ENCODE measurements around the gene NMUR1. TPM values are rescaled to one million over a fixed set of nuclear protein-coding genes. Genes with fewer than 3 reads are reported as not detected.

Gene NMUR1
- total and polyA plus RNA-seq, 2 experiments from 2014 or later: 0.29 to 0.59 TPM

GRCh38 chr2:231486851-231487596 lies 43.2 kb downstream of the NMUR1 start:
- Mint-ChIP-seq H3K9me3 (peaks cover 26% of the 10 kb centered on the region), H3K4me3 (no peak overlapping the region), H3K4me1 (no peaks in the 10 kb centered on the region; the same call in 1 of the 3 replicates), H3K27ac (no peak overlapping the region), H3K27me3 (ENCODE audit: insufficient read depth, low read depth, poor library complexity) (peaks cover 11% of the 10 kb centered on the region), H3K36me3 (ENCODE audit: low read depth) (peaks cover 25% of the 10 kb centered on the region)
- Histone ChIP-seq H3K4me1 (ENCODE audit: insufficient read depth) (peaks cover 3% of the 10 kb centered on the region; the same call in 1 of the 2 replicates), H3K27me3 (ENCODE audit: insufficient read depth) (no peaks in the 10 kb centered on the region), H3K79me2 (replicated peaks; ENCODE audit: insufficient read depth) (no peaks in the 10 kb centered on the region), H3F3A (replicated peaks; ENCODE audit: low read depth) (no peaks in the 10 kb centered on the region; the same call in 1 of the 2 replicates), H3K4me2 (no peak overlapping the region), H3K27ac (ENCODE audit: low read depth) (no peak overlapping the region), H3K9me2 (ENCODE audit: insufficient read depth) (no peaks in the 10 kb centered on the region; the same call in 1 of the 2 replicates), H3K4me3 (no peak overlapping the region), H4K20me1 (replicated peaks; ENCODE audit: insufficient read depth) (no peaks in the 10 kb centered on the region), H2AFZ (no peak overlapping the region), H3K36me3 (ENCODE audit: insufficient read depth) (no peaks in the 10 kb centered on the region)
- no peak for ATAC-seq
- no peak for DNase-seq (ENCODE audit: low spot score)
- no peak for TF ChIP-seq STAT1 (IDR thresholded peaks at IDR 0.05; ENCODE audit: unreplicated experiment)
- TF ChIP-seq ETS1 (IDR thresholded peaks at IDR 0.05): no peak
- TF ChIP-seq CREB1 (CRISPR knock-in tag; IDR thresholded peaks at IDR 0.05; ENCODE audit: low read depth): no peak
- TF ChIP-seq, protein P1, sequence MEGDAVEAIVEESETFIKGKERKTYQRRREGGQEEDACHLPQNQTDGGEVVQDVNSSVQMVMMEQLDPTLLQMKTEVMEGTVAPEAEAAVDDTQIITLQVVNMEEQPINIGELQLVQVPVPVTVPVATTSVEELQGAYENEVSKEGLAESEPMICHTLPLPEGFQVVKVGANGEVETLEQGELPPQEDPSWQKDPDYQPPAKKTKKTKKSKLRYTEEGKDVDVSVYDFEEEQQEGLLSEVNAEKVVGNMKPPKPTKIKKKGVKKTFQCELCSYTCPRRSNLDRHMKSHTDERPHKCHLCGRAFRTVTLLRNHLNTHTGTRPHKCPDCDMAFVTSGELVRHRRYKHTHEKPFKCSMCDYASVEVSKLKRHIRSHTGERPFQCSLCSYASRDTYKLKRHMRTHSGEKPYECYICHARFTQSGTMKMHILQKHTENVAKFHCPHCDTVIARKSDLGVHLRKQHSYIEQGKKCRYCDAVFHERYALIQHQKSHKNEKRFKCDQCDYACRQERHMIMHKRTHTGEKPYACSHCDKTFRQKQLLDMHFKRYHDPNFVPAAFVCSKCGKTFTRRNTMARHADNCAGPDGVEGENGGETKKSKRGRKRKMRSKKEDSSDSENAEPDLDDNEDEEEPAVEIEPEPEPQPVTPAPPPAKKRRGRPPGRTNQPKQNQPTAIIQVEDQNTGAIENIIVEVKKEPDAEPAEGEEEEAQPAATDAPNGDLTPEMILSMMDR (conservative IDR thresholded peaks at IDR 0.05; ENCODE audit: low read depth in 2 of 2): no peak
- no peak for TF ChIP-seq POLR2AphosphoS5 (IDR thresholded peaks at IDR 0.05; ENCODE audit: low read depth)

- Mint-ChIP-seq H3K4me1 (peaks cover 3% of the 10 kb centered on the region; the same call in 2 of the 3 replicates), H3K27me3 (ENCODE audit: insufficient read depth, low read depth, poor library complexity) (peaks cover 13% of the 10 kb centered on the region), H3K27ac (no peak overlapping the region), H3K36me3 (ENCODE audit: low read depth) (peaks cover 12% of the 10 kb centered on the region), H3K4me3 (no peak overlapping the region), H3K9me3 (peaks cover 11% of the 10 kb centered on the region)
- no peaks in the 10 kb centered on the region for H3K27me3 ChIP-seq (ENCODE audit: insufficient read depth)
- H3F3A ChIP-seq (replicated peaks; ENCODE audit: low read depth): no peaks in the 10 kb centered on the region; the same call in 1 of the 2 replicates
- peaks cover 3% of the 10 kb centered on the region; the same call in 1 of the 2 replicates for H3K4me1 ChIP-seq (ENCODE audit: insufficient read depth)
- H3K4me3 ChIP-seq: no peak overlapping the region
- H3K9me2 ChIP-seq (ENCODE audit: insufficient read depth): no peaks in the 10 kb centered on the region; the same call in 1 of the 2 replicates
- ATAC-seq (peak; percentile 62), DNase-seq (ENCODE audit: low spot score) (peak; percentile 73)
- no peaks in the 10 kb centered on the region for H4K20me1 ChIP-seq (replicated peaks; ENCODE audit: insufficient read depth)
- peak overlapping the region; percentile 86 for H2AFZ ChIP-seq
- TF ChIP-seq CREB1 (CRISPR knock-in tag; IDR thresholded peaks at IDR 0.05; ENCODE audit: low read depth): no peak
- TF ChIP-seq POLR2AphosphoS5 (IDR thresholded peaks at IDR 0.05; ENCODE audit: low read depth): no peak
- TF ChIP-seq, protein P1 (conservative IDR thresholded peaks at IDR 0.05; ENCODE audit: low read depth in 2 of 2): no peak; a peak in 1 of 4 replicates
- TF ChIP-seq ZNF331 (CRISPR knock-in tag; IDR thresholded peaks at IDR 0.05; ENCODE audit: low read depth): peak; percentile 52; the same call in 1 of the 2 replicates
- no peak for TF ChIP-seq STAT1 (IDR thresholded peaks at IDR 0.05; ENCODE audit: unreplicated experiment)
- TF ChIP-seq ZNF114 (CRISPR knock-in tag; IDR thresholded peaks at IDR 0.05): no peak
- TF ChIP-seq JUNB (IDR thresholded peaks at IDR 0.05; ENCODE audit: unreplicated experiment): no peak
- no peaks in the 10 kb centered on the region for H3K36me3 ChIP-seq (ENCODE audit: insufficient read depth)
- H3K79me2 ChIP-seq (replicated peaks; ENCODE audit: insufficient read depth): no peaks in the 10 kb centered on the region
- peak overlapping the region; percentile 39; the same call in 1 of the 2 replicates for H3K27ac ChIP-seq (ENCODE audit: low read depth)
- H3K4me2 ChIP-seq: no peak overlapping the region; the same call in 1 of the 2 replicates
Observed at GRCh38 chr2:231483398-231484329, 46.6 kb downstream of the NMUR1 start.
